ENCODE results near the gene DSP. TPM values are rescaled to one million over a fixed set of nuclear protein-coding genes. Genes with fewer than 3 reads are reported as not detected.
A peak's percentile ranks its signal among the peaks of the same experiment; 100 is the strongest.

The DSP gene
- polyA plus RNA-seq, 3 donors: 83.5 to 98.4 (median 94.7) TPM

DNA sequence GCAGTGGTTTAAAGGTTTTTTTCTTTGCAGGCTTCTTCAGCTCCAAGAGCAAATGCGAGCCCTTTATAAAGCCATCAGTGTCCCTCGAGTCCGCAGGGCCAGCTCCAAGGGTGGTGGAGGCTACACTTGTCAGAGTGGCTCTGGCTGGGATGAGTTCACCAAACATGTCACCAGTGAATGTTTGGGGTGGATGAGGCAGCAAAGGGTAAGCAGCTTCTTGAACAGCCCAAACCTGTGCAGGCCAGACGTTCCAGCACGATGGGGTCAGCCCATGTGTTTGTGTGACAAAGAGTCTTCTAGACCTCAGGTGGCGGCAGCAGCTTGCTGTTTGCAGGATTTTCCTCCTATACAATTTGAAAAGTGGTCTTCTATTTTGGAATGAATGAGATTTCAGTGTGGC lies 17.7 kb downstream of the DSP start:
- DNase-seq: no peak

DNA sequence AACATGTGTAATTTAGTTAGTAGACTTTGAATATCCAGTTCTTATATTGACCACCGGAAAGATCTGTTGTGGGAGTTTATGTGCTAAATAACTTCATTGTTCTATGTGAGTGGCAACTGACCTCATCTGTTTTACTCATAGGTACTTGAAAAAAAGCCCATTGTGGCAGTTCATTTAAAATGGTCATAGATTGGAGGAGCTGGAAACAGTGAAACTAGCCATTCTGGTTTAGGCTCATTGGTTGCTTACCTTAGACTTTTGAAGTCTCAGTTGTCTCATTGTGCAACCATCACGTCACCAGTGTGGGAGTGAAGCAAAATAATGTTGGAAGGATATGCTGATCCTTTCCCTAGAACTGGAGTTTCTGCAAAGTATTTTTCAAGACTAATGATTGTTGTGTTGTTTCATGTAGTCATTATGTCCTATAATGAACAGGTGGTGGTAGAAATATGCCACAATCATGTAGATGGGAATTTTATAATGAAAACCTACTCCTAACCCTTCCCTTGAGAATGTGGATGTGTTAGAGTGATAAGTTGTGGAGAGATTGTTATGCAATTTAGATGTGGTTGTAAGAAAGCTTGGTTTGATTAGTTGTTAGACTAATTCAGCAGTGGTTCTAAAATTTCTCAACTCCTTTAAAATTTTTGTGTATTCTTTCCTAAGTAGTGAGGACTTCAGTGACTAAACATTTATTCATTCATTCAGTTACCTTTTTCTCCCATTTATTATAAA lies 18.3 kb downstream of the DSP start:
- DNase-seq: no peak

GRCh38 chr6:7561153-7561964 lies 19.9 kb downstream of the DSP start:
- no peak for DNase-seq

GRCh38 chr6:7562769-7563168 lies 21.3 kb downstream of the DSP start:
- DNase-seq: no peak

- no peak for DNase-seq
Measured at GRCh38 chr6:7566107-7566506, 24.6 kb downstream of the DSP start.

- no peak for DNase-seq
Measured at GRCh38 chr6:7566617-7567173, 25.2 kb downstream of the DSP start.

- DNase-seq: no peak
Measured at GRCh38 chr6:7568021-7568420, 26.6 kb downstream of the DSP start.

DNA sequence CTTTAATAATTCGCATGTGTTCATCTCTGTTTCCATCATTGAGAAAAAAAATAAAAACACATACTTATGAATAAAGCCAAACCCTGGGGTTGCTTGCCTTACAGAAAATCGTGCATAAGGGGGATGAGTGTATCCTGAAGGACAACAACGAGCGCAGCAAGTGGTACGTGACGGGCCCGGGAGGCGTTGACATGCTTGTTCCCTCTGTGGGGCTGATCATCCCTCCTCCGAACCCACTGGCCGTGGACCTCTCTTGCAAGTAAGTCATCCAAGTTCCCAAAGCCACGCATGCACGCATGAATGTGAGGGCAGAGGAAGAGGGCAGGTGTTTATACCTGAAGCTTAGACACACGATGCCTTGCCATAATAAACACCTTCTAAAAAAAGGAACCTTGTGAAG lies 27.6 kb downstream of the DSP start:
- no peak for DNase-seq

DNA sequence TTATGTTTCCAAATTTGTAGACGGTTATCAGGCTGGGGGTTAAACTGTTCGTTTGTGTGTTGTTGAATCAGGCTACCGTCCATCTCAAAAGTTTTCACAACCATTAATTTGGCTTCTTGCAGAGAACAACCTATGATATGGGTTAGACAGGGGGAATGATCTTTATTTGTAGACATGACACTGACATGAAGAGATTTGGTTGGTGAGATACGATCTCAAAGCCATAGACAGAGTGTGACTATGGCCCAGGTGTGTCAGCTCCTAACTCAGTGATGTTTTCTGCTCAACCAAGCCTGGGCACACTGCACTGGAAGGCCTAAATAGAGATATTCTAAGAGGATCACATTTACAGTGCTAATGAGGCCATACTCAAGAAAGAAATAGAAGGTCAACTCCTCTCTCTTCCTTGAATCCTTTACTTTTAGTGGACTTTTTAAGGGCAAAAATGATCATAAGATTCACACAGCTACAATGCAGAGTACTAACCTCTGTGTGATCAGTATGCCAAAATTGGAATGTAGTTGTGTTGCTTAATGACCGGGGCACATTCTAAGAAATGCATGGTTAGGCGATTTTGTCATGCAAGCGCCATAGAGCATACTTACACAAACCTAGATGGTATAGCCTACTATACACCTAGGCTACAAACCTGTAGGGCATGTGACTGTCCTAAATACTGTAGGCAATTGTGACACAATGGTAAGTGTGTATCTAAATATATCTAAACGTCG lies 30.9 kb downstream of the DSP start:
- DNase-seq: no peak

DNA sequence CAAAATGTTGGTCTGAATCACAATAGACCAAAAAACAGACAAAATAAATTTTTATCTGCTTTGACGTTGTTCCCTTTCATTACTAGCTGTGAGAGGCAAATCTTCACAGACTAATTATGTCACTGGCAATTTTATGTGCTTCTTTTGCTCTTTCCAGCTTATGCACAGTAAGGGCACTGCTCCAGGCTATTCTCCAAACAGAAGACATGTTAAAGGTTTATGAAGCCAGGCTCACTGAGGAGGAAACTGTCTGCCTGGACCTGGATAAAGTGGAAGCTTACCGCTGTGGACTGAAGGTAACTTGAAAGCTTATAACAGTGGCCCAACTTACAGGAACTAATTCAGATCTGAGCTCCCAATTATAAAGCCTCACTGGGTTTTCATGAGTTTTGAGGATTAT lies 33.0 kb downstream of the DSP start:
- DNase-seq: no peak

GRCh38 chr6:7578516-7578915 lies 37.0 kb downstream of the DSP start:
- DNase-seq: no peak

GRCh38 chr6:7578931-7579330 lies 37.5 kb downstream of the DSP start:
- DNase-seq: no peak

DNA sequence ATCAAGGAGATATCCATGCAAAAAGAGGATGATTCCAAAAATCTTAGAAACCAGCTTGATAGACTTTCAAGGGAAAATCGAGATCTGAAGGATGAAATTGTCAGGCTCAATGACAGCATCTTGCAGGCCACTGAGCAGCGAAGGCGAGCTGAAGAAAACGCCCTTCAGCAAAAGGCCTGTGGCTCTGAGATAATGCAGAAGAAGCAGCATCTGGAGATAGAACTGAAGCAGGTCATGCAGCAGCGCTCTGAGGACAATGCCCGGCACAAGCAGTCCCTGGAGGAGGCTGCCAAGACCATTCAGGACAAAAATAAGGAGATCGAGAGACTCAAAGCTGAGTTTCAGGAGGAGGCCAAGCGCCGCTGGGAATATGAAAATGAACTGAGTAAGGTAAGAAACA lies 38.4 kb downstream of the DSP start:
- no peak for DNase-seq

- DNase-seq: no peak
Measured at GRCh38 chr6:7580537-7580926, 39.1 kb downstream of the DSP start.

GRCh38 chr6:7580927-7581618 lies 39.6 kb downstream of the DSP start:
- DNase-seq: peak; percentile 15

DNA sequence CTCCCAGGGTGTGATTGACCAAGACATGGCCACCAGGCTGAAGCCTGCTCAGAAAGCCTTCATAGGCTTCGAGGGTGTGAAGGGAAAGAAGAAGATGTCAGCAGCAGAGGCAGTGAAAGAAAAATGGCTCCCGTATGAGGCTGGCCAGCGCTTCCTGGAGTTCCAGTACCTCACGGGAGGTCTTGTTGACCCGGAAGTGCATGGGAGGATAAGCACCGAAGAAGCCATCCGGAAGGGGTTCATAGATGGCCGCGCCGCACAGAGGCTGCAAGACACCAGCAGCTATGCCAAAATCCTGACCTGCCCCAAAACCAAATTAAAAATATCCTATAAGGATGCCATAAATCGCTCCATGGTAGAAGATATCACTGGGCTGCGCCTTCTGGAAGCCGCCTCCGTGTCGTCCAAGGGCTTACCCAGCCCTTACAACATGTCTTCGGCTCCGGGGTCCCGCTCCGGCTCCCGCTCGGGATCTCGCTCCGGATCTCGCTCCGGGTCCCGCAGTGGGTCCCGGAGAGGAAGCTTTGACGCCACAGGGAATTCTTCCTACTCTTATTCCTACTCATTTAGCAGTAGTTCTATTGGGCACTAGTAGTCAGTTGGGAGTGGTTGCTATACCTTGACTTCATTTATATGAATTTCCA lies 43.9 kb downstream of the DSP start:
- DNase-seq: no peak

- no peak for DNase-seq
Measured at GRCh38 chr6:7587631-7588100, 46.2 kb downstream of the DSP start.

DNA sequence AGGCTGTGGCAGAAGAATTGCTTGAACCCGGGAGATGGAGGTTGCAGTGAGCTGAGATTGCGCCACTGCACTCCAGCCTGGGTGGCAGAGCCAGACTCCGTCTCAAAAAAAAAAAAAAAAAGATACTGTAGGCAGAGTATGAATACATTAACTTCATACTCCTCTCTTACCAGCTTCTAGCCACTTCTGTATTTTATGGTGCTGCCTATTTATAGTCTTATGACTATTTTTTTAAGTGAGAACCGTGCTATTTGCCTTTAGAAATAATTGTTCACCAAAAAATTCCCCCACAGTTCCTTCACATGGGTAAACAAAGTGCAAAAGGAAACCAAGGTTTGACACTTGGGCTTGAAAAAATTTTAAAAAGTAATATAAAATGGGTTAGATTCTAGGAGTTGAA lies 47.0 kb downstream of the DSP start:
- DNase-seq: no peak

- DNase-seq: no peak
Measured at GRCh38 chr6:7589221-7589620, 47.8 kb downstream of the DSP start.

DNA sequence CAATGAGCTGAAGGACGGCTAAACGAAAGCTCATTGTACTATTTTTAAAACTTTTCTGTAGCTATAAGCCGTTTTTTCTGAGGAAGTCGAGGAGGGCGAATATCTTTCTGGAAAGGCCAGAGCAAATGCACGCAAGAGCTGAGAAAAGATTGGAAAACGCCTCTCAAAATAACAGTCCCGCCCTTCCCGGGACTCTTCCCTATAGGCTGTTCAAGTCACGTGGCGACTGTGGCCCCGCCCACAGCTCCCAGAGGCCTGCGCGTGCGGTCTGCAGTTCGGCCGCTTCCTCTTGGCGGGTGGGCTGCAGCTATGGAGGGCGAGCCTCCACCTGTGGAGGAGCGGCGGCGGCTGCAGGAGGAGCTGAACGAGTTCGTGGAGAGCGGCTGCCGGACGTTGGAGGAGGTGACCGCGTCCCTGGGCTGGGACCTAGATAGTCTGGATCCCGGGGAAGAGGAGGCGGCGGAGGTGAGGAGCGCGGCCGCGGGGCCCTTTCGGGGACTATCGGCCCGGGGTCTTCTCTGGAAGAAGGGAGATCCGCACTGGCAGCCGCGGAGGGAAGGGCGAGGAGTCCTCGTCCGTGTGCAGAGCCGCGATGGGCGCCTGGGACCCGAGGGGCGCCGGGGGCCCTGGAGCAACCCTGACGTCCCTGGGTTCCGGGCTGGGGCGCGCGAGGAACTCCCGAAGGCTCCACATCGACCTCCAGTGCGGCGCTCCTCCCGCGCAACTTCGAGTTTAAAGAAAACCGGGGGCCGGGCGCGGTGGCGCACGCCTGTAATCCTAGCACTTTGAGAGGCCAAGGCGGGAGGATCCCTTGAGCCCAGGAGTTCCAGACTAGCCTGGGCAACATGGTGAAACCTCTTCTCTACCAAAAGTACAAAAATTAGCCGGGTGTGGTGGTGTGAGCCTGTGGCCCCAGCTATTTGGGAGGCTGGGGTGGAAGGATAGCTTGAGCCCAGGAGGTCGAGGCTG lies 48.8 kb downstream of the DSP start, which contains the start of gene SNRNP48:
SNRNP48 (plus strand) TSS at position 250 of the 969 bp plus-strand sequence; CDS start at position 310, 60 bp downstream.
- peak; percentile 96 for DNase-seq

Measured in renal pelvis (tissue), 4 donors.